WTC11 (cell line): ENCODE results near the gene ATG4C.

Experiments
- ATF3 ChIP-seq: sonication (generic); formaldehyde crosslinking; conservative IDR thresholded peaks from 2 replicates; pipeline ENCODE4 v1.8.1; 2022; ENCODE audit warnings: mild to moderate bottlenecking, missing genetic modification reagents
- CREB1 ChIP-seq: sonication (generic); formaldehyde crosslinking; IDR thresholded peaks from 2 replicates; pipeline ENCODE4 v1.8.0; 2023; ENCODE audit warnings: mild to moderate bottlenecking, missing genetic modification reagents
- JUN ChIP-seq: sonication (generic); formaldehyde crosslinking; IDR thresholded peaks from 2 replicates; pipeline ENCODE4 v1.8.0; 2023; ENCODE audit warnings: mild to moderate bottlenecking, missing genetic modification reagents
- NFE2L1 ChIP-seq: sonication (generic); formaldehyde crosslinking; IDR thresholded peaks from 2 replicates; pipeline ENCODE4 v1.8.1; 2023; ENCODE audit warnings: missing genetic modification reagents
- NFYB ChIP-seq: sonication (generic); formaldehyde crosslinking; conservative IDR thresholded peaks from 2 replicates; pipeline ENCODE4 v1.8.0; 2022; ENCODE audit warnings: low read depth, missing genetic modification reagents
- USF2 ChIP-seq: sonication (generic); formaldehyde crosslinking; IDR thresholded peaks from 2 replicates; pipeline ENCODE4 v1.8.1; 2023; ENCODE audit warnings: mild to moderate bottlenecking, missing genetic modification reagents, moderate library complexity
- ZNF121 ChIP-seq: sonication (generic); formaldehyde crosslinking; IDR thresholded peaks from 2 replicates; pipeline ENCODE4 v1.8.0; 2023; ENCODE audit warnings: missing genetic modification reagents
- TF ChIP-seq, protein P1 (sequence below): sonication (generic); formaldehyde crosslinking; IDR thresholded peaks from 2 replicates; pipeline ENCODE4 v1.8.0; 2022; ENCODE audit warnings: mild to moderate bottlenecking, missing genetic modification reagents
- TF ChIP-seq, protein P2 (sequence below): fragments of 200-600 bp; IDR thresholded peaks from 2 replicates; pipeline ENCODE4 v1.8.0; 2022; ENCODE audit warnings: antibody characterized with exemption
- TF ChIP-seq, protein P3 (sequence below): sonication (generic); formaldehyde crosslinking; IDR thresholded peaks from 2 replicates; pipeline ENCODE4 v1.8.1; 2023; ENCODE audit warnings: mild to moderate bottlenecking, missing genetic modification reagents, moderate library complexity
- TF ChIP-seq, protein P4 (sequence below): sonication (generic); formaldehyde crosslinking; IDR thresholded peaks from 2 replicates; pipeline ENCODE4 v1.8.0; 2022; ENCODE audit warnings: mild to moderate bottlenecking, missing genetic modification reagents

- no peak for TF ChIP-seq CREB1 (CRISPR knock-in tag)
- TF ChIP-seq, protein P1, sequence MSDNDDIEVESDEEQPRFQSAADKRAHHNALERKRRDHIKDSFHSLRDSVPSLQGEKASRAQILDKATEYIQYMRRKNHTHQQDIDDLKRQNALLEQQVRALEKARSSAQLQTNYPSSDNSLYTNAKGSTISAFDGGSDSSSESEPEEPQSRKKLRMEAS (CRISPR knock-in tag): no peak
- TF ChIP-seq, protein P2, sequence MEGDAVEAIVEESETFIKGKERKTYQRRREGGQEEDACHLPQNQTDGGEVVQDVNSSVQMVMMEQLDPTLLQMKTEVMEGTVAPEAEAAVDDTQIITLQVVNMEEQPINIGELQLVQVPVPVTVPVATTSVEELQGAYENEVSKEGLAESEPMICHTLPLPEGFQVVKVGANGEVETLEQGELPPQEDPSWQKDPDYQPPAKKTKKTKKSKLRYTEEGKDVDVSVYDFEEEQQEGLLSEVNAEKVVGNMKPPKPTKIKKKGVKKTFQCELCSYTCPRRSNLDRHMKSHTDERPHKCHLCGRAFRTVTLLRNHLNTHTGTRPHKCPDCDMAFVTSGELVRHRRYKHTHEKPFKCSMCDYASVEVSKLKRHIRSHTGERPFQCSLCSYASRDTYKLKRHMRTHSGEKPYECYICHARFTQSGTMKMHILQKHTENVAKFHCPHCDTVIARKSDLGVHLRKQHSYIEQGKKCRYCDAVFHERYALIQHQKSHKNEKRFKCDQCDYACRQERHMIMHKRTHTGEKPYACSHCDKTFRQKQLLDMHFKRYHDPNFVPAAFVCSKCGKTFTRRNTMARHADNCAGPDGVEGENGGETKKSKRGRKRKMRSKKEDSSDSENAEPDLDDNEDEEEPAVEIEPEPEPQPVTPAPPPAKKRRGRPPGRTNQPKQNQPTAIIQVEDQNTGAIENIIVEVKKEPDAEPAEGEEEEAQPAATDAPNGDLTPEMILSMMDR: no peak
- no peak for TF ChIP-seq USF2 (CRISPR knock-in tag)
- TF ChIP-seq ZNF121 (CRISPR knock-in tag): no peak
- TF ChIP-seq, protein P3, sequence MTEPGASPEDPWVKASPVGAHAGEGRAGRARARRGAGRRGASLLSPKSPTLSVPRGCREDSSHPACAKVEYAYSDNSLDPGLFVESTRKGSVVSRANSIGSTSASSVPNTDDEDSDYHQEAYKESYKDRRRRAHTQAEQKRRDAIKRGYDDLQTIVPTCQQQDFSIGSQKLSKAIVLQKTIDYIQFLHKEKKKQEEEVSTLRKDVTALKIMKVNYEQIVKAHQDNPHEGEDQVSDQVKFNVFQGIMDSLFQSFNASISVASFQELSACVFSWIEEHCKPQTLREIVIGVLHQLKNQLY (CRISPR knock-in tag): no peak
- no peak for TF ChIP-seq NFE2L1 (CRISPR knock-in tag)
- no peak for TF ChIP-seq NFYB (CRISPR knock-in tag)
- TF ChIP-seq ATF3: no peak
- no peak for TF ChIP-seq JUN
- TF ChIP-seq, protein P4, sequence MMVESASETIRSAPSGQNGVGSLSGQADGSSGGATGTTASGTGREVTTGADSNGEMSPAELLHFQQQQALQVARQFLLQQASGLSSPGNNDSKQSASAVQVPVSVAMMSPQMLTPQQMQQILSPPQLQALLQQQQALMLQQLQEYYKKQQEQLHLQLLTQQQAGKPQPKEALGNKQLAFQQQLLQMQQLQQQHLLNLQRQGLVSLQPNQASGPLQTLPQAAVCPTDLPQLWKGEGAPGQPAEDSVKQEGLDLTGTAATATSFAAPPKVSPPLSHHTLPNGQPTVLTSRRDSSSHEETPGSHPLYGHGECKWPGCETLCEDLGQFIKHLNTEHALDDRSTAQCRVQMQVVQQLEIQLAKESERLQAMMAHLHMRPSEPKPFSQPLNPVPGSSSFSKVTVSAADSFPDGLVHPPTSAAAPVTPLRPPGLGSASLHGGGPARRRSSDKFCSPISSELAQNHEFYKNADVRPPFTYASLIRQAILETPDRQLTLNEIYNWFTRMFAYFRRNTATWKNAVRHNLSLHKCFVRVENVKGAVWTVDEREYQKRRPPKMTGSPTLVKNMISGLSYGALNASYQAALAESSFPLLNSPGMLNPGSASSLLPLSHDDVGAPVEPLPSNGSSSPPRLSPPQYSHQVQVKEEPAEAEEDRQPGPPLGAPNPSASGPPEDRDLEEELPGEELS (CRISPR knock-in tag): no peak
Observed at GRCh38 chr1:62903982-62904855, 120.3 kb downstream of the ATG4C start.
